ENCODE data around the gene XIRP2. TPM values are rescaled to one million over a fixed set of nuclear protein-coding genes. Genes with fewer than 3 reads are reported as not detected.

XIRP2 gene
- polyA plus RNA-seq, 2 of the 4 experiments (the other 2 are of a cell fraction) = not detected

- ChIA-PET CTCF (interaction anchor here (1.4 kb wide), 1 partner anchor 25 kb away, joined by 3 read pairs; no protein-coding TSS in a partner anchor), POLR2A (no interaction called here)
- 37% methylated on average over 2 of the region's 2 CpGs for WGBS (ENCODE audit: missing lambda C conversion rate)
- no peak for TF ChIP-seq MAFK (IDR thresholded peaks at IDR 0.05; ENCODE audit: partially characterized antibody)
- no peak for TF ChIP-seq RFX5 (IDR thresholded peaks at IDR 0.05)
- no peak for TF ChIP-seq FOXS1 (CRISPR knock-in tag; IDR thresholded peaks at IDR 0.05)
- no peak for TF ChIP-seq ELK1 (IDR thresholded peaks at IDR 0.05; ENCODE audit: low read depth, low read length)
- TF ChIP-seq CEBPB (IDR thresholded peaks at IDR 0.05) = no peak
- TF ChIP-seq MAZ (IDR thresholded peaks at IDR 0.05; ENCODE audit: borderline replicate concordance, low read depth, low read length) = no peak
- no peak for TF ChIP-seq RNF2 (IDR thresholded peaks at IDR 0.05; ENCODE audit: borderline replicate concordance, low read depth)
- no peak for TF ChIP-seq CHD4 (IDR thresholded peaks at IDR 0.05; ENCODE audit: borderline replicate concordance)
- TF ChIP-seq PBX3 (IDR thresholded peaks at IDR 0.05) = no peak
- TF ChIP-seq TFCP2L1 (CRISPR knock-in tag; IDR thresholded peaks at IDR 0.05) = no peak
- TF ChIP-seq ZSCAN20 (CRISPR knock-in tag; IDR thresholded peaks at IDR 0.05) = no peak
- TF ChIP-seq HOXB13 (CRISPR knock-in tag; IDR thresholded peaks at IDR 0.05; ENCODE audit: low read depth) = no peak
- TF ChIP-seq SMC3 (IDR thresholded peaks at IDR 0.05) = no peak
- no peak for TF ChIP-seq KDM1A (IDR thresholded peaks at IDR 0.05; ENCODE audit: low read depth)
- TF ChIP-seq NPAS2 (CRISPR knock-in tag; IDR thresholded peaks at IDR 0.05; ENCODE audit: borderline replicate concordance) = no peak
- no peak for TF ChIP-seq RAD21 (conservative IDR thresholded peaks at IDR 0.05 in 1 of 2, IDR thresholded peaks at IDR 0.05 in 1 of 2)
- no peak for TF ChIP-seq RARB (CRISPR knock-in tag; IDR thresholded peaks at IDR 0.05)
- no peak for TF ChIP-seq HDAC2 (IDR thresholded peaks at IDR 0.05)
- no peak for TF ChIP-seq NR3C1 (IDR thresholded peaks at IDR 0.05)
- TF ChIP-seq GATA3 (IDR thresholded peaks at IDR 0.05; ENCODE audit: borderline replicate concordance) = no peak
- FAIRE-seq (no peak), DNase-seq (ENCODE audit: low read depth in 1 of 2, low spot score in 1 of 2) (no peak), ATAC-seq (no peak)
- Histone ChIP-seq H3K27ac (no peak overlapping the region), H3K9me3 (no peaks in the 10 kb centered on the region), H3K4me2 (no peak overlapping the region), H3K4me3 (no peak overlapping the region), H3K4me1 (no peaks in the 10 kb centered on the region)
These were observed 298.2 kb downstream of the XIRP2 start for GRCh38 chr2:167186465-167186864.

GRCh38 chr2:167187049-167187727 lies 298.9 kb downstream of the XIRP2 start:
- no peak for TF ChIP-seq HEYL (CRISPR knock-in tag; IDR thresholded peaks at IDR 0.05)
- TF ChIP-seq ELK1 (IDR thresholded peaks at IDR 0.05; ENCODE audit: low read depth, low read length) = no peak
- no peak for TF ChIP-seq FOXS1 (CRISPR knock-in tag; IDR thresholded peaks at IDR 0.05)
- no peak for TF ChIP-seq ZC3H11A (IDR thresholded peaks at IDR 0.05)
- no peak for TF ChIP-seq POLR2AphosphoS2 (conservative IDR thresholded peaks at IDR 0.05; ENCODE audit: low read length)
- TF ChIP-seq E2F6 (IDR thresholded peaks at IDR 0.05; ENCODE audit: borderline replicate concordance, low read depth) = no peak
- TF ChIP-seq CHD2 (IDR thresholded peaks at IDR 0.05; ENCODE audit: low read length, partially characterized antibody) = no peak
- TF ChIP-seq RCOR1 (IDR thresholded peaks at IDR 0.05; ENCODE audit: low read depth, low read length) = no peak
- TF ChIP-seq CHD4 (IDR thresholded peaks at IDR 0.05; ENCODE audit: borderline replicate concordance) = no peak
- no peak overlapping the region for H3K27ac ChIP-seq
- no peak overlapping the region for H3K4me2 ChIP-seq
- 47% methylated on average over 6 of the region's 6 CpGs for WGBS (ENCODE audit: missing lambda C conversion rate)
- ChIA-PET POLR2A (no interaction called here), CTCF (interaction anchor here (1.4 kb wide), 1 partner anchor 25 kb away, joined by 3 read pairs; no protein-coding TSS in a partner anchor)
- no peak for ATAC-seq
- no peak for DNase-seq (ENCODE audit: low read depth in 1 of 2, low spot score in 1 of 2)
- no peaks in the 10 kb centered on the region for H3K4me1 ChIP-seq
- no peak for FAIRE-seq
- no peak overlapping the region for H3K4me3 ChIP-seq
- no peaks in the 10 kb centered on the region for H3K9me3 ChIP-seq
